SK-N-SH (cell line): ENCODE data around the gene CATSPERE.

Experiments
- CTCF ChIP-seq: fragments of 200-600 bp; sonication (generic); IDR thresholded peaks from 2 replicates; pipeline ENCODE4 v1.6.1; 2017; ENCODE audit warnings: antibody characterized with exemption, mild to moderate bottlenecking, moderate library complexity
- ELF1 ChIP-seq: IDR thresholded peaks from 2 replicates; pipeline ENCODE4 v1.4.0; 2012
- EP300 ChIP-seq, 2 experiments: IDR thresholded peaks; 2 replicates each; pipeline versions ENCODE4 v1.4.0 to v1.6.1; 2012; ENCODE audit warnings: borderline replicate concordance in 1 of 2, low read depth in 1 of 2, low read length in 1 of 2
- POLR2AphosphoS5 ChIP-seq: IDR thresholded peaks from 2 replicates; pipeline ENCODE4 v1.6.1; 2012; ENCODE audit warnings: low read depth, low read length
- REST ChIP-seq: IDR thresholded peaks from 2 replicates; pipeline ENCODE4 v1.6.1; 2012; ENCODE audit warnings: mild to moderate bottlenecking, low read depth, low read length, moderate library complexity
- YY1 ChIP-seq: IDR thresholded peaks from 2 replicates; pipeline ENCODE4 v1.4.0; 2012; ENCODE audit warnings: low read depth, mild to moderate bottlenecking

- no peak for TF ChIP-seq CTCF
- TF ChIP-seq EP300 (IDR thresholded peaks at IDR 0.05; ENCODE audit: borderline replicate concordance in 1 of 2, low read depth in 1 of 2, low read length in 1 of 2): no peak
- no peak for TF ChIP-seq YY1
- TF ChIP-seq REST: no peak
- no peak for TF ChIP-seq ELF1
- no peak for TF ChIP-seq POLR2AphosphoS5
Measured at GRCh38 chr1:244444854-244445253, 16.2 kb upstream of the CATSPERE start.
